Mucosa of rectum (tissue), 2 donors: ENCODE data around the gene TSR3.

Experiments
- H3K27ac ChIP-seq, 2 donors: one replicate each; pipeline ENCODE4 v1.7.0; 2013; ENCODE audit warnings: inconsistent platforms in 2 of 2, low read depth in 2 of 2, low read length in 2 of 2
- H3K27me3 ChIP-seq, 2 donors: one replicate each; pipeline ENCODE4 v1.7.0; 2013; ENCODE audit warnings: low read length in 2 of 2; ENCODE audit not compliant: control insufficient read depth in 2 of 2, insufficient read depth in 2 of 2
- H3K36me3 ChIP-seq, 2 donors: one replicate each; pipeline ENCODE4 v1.7.0; 2013; ENCODE audit warnings: low read length in 2 of 2; ENCODE audit not compliant: control insufficient read depth in 2 of 2, insufficient read depth in 2 of 2
- H3K4me1 ChIP-seq, 2 donors: one replicate each; pipeline ENCODE4 v1.7.0; 2013; ENCODE audit warnings: low read length in 2 of 2, mild to moderate bottlenecking in 1 of 2; ENCODE audit not compliant: control insufficient read depth in 2 of 2, insufficient read depth in 2 of 2
- H3K4me3 ChIP-seq, 2 donors: one replicate each; pipeline ENCODE4 v1.7.0; 2013; ENCODE audit warnings: low read length in 2 of 2
- H3K9ac ChIP-seq, 2 donors: one replicate each; pipeline ENCODE4 v1.7.0; 2013; ENCODE audit warnings: low read length in 2 of 2, low read depth in 1 of 2, mild to moderate bottlenecking in 1 of 2
- H3K9me3 ChIP-seq, 2 donors: one replicate each; pipeline ENCODE4 v1.7.0; 2013; ENCODE audit warnings: low read length in 2 of 2; ENCODE audit not compliant: control insufficient read depth in 2 of 2
- donor health status: healthy.
- donor health status: Normal muscosa, but diverticular disease.

Gene TSR3

DNA sequence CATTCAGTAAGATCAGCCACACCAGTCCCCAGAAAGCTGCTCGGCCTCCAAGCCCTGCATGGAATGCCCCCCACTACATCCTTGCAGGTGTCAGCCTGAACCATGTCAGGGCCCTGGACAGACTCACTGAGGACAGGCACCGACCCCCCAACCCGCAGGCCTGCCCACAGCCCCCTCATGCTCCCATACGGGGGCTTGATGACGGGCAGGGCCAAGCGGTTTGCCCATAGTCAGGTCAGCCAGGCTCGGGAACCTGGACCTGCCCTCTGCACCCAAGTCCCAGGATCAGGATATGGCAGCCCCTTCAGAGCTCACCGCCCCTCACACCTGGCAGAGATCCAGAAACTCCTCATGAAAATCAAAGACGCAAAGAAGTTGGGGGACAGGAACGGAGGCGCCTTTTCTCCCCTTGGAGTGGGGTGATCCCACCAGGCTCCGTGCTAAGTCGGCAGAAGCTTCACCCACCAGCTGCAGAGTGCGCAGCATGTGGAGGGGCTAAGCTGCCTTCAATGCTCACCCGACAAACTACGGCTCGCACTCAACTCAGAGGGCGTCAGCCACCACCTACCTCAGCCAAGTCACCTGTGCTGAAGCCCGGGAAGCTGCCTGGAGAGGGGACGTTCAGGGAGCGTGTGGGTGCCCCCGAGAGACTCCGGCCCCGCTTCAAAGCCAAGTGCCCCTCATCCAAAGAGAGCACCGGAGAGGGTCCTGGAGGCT, 26.6 kb upstream of the TSR3 start:
- Histone ChIP-seq H3K9ac (peak overlapping the region in 1 of 2 donors; percentile 38), H3K36me3 (peaks cover 0 to 10% of the 10 kb centered on the region in 2 donors), H3K4me1 (peaks cover 6 to 8% of the 10 kb centered on the region in 2 donors), H3K27me3 (no peaks in the 10 kb centered on the region), H3K9me3 (no peaks in the 10 kb centered on the region), H3K4me3 (peak overlapping the region in 1 of 2 donors; percentile 45), H3K27ac (no peak overlapping the region)

DNA sequence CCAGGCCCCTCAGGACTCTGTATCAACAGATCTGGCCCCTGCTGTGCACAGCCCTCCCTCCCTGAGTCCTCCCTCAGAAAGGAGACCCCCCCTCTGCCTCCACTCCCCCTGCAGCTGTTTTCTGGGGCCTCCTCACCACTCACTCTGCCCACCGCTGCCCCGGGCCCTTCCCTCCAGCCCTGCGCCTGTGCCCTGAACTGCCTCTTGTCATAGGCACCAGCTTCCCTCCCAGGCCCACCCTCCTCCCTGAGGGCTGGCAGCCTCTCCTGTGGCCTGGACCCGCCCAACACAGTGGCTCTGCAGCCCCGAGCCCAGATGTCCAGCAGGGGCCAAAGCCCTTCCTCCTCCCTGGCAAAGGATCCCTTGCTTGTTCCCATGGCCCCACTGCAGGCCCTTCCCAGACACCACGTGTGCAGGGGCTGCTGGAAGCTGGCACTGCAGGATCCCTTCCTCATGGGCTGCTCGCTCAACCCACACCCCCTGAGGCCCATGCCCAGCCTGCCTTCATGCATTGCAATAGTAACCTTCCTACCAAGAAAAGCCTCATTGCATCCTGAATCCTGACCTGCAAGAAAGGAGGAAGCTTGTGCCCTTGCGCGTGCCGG, 25.8 kb upstream of the TSR3 start:
- H3K9me3 ChIP-seq, result no peaks in the 10 kb centered on the region
- H3K4me3 ChIP-seq, result no peak overlapping the region
- no peak overlapping the region for H3K9ac ChIP-seq
- no peaks in the 10 kb centered on the region for H3K27me3 ChIP-seq
- H3K4me1 ChIP-seq, result peaks cover 6 to 8% of the 10 kb centered on the region in 2 donors
- no peak overlapping the region for H3K27ac ChIP-seq
- H3K36me3 ChIP-seq, result peaks cover 0 to 10% of the 10 kb centered on the region in 2 donors

DNA sequence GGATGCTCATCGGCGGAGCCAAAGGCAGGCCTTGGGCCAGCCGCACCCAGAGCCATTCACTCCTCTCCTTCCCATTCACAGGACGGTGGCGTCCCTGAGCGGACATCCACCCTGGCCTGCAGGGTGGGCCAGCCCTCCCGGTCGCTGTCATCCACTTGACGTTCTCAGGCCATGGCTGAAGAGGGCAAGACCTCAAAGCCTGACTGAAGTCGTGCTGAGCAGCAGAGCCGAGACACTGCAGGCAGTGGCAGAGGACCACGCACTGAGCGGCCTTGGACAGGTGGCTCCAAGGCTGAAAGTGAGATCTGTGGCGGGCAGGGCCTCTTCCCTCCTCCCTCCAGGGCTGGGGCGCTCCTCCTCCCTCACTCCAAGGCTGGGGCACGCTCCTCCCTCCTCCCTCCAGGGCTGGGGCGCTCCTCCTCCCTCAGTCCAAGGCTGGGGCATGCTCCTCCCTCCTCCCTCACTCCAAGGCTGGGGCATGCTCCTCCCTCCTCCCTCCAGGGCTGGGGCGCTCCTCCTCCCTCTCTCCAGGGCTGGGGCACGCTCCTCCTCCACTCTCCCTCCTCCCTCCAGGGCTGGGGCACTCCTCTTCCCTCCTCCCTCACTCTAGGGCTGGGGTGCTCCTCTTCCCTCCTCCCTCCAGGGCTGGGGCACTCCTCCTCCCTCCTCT, 24.2 kb upstream of the TSR3 start:
- Histone ChIP-seq H3K27ac (no peak overlapping the region), H3K9ac (no peak overlapping the region), H3K9me3 (no peaks in the 10 kb centered on the region), H3K4me3 (no peak overlapping the region), H3K27me3 (no peaks in the 10 kb centered on the region), H3K4me1 (peaks cover 6 to 8% of the 10 kb centered on the region in 2 donors), H3K36me3 (peaks cover 0 to 5% of the 10 kb centered on the region in 2 donors)

DNA sequence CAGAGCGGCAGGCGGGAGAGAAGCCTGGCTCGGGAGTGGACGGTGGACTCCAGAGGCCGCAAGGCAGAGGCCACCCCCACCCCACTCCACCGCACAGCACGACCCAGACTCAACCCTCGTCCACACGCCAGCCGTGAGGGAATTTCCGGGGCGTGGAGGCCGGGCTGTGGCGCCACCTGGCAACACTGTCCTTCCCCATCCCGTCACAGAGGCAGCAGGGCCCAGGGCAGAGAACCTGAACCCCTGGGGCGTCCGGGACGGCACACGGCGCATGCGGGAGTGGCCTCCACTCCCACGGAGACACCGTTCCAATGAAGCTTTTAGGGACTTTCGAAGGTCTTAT, 23.6 kb upstream of the TSR3 start:
- Histone ChIP-seq H3K36me3 (peaks cover 0 to 5% of the 10 kb centered on the region in 2 donors), H3K9ac (no peak overlapping the region), H3K27ac (no peak overlapping the region), H3K9me3 (no peaks in the 10 kb centered on the region), H3K27me3 (no peaks in the 10 kb centered on the region), H3K4me1 (peaks cover 6 to 8% of the 10 kb centered on the region in 2 donors), H3K4me3 (no peak overlapping the region)

DNA sequence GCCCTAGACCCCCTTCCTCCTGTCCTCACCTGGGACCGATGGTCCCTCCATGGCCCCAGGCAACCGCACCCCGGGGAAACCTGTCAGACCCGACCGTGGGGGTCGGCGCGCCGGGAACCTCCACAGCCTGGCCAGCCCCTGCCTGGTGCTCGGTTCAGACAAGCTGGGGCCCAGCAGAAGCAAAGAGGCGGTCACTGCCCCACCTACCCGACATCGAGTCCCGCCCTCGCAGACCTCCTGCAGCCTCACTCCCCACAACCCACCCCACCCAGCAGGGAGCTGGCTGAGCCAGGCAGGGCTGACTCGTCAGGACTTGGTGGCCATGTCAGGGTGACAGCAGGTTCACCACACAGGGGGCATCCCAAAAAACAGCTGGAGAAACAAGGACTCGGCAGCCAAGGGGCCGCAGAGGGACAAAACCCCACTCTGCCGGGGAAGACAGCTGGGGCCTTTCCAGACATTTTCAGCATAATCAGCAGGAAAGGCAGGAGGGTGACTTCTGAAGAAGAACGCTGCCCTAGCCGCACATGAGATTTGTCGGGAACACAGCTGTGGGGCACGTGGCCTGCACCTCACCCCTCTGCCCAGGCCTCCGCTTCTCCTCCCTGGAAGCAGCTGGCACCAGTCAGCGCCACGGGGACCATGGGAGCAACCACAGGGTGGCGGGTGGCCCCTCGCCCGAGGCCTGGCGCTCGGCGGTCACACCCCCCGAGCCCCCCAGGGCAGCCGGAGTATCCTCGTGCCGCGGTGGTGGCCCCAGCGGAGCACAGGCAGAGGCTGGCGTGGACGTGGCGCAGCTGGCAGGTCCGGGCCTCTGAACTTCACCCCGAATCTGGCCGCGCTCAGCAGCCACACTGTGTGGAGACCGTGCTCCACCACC, 23.0 kb upstream of the TSR3 start:
- Histone ChIP-seq H3K4me3 (no peak overlapping the region), H3K9me3 (no peaks in the 10 kb centered on the region), H3K4me1 (peaks cover 6 to 8% of the 10 kb centered on the region in 2 donors)

DNA sequence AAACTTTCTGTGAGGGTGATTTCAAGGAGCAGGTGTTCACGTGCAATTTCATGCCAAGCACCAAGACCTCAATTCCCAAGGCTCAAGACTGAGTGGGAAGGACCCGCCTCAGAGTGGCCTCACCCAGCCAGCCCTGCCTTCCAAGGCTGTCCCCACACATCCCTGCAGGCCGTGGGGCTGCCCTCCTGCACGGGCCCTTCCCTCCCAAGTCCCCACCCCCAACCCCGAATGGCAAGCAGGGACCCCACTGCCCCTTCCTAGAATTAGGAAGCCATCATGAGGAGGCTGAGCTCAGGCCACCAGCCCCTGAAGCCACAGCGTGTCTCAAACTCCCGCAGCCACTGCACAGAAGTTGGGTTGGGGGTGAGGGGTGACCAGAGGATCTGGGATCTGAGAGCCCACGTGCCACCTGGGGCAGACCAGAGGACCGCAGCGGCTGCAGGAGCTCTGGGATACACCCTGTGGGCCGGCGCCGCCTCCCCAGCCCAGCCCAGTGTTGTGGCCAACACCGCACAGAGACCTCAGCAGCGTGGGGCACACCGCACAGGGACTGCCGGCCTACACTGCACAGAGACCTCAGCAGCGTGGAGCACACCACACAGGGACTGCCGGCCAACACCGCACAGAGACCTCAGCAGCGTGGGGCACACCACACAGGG, 20.7 kb upstream of the TSR3 start:
- no peak overlapping the region for H3K9ac ChIP-seq
- peaks cover 4 to 9% of the 10 kb centered on the region in 2 donors for H3K36me3 ChIP-seq
- H3K4me3 ChIP-seq, result no peak overlapping the region
- no peak overlapping the region for H3K27ac ChIP-seq
- no peaks in the 10 kb centered on the region for H3K9me3 ChIP-seq
- no peaks in the 10 kb centered on the region for H3K27me3 ChIP-seq
- no peaks in the 10 kb centered on the region for H3K4me1 ChIP-seq

More for the DNA sequence above, 23.0 kb upstream of the TSR3 start:
- no peak overlapping the region for H3K9ac ChIP-seq
- H3K36me3 ChIP-seq, result peaks cover 3 to 9% of the 10 kb centered on the region in 2 donors
- no peak overlapping the region for H3K27ac ChIP-seq
- H3K27me3 ChIP-seq, result no peaks in the 10 kb centered on the region

DNA sequence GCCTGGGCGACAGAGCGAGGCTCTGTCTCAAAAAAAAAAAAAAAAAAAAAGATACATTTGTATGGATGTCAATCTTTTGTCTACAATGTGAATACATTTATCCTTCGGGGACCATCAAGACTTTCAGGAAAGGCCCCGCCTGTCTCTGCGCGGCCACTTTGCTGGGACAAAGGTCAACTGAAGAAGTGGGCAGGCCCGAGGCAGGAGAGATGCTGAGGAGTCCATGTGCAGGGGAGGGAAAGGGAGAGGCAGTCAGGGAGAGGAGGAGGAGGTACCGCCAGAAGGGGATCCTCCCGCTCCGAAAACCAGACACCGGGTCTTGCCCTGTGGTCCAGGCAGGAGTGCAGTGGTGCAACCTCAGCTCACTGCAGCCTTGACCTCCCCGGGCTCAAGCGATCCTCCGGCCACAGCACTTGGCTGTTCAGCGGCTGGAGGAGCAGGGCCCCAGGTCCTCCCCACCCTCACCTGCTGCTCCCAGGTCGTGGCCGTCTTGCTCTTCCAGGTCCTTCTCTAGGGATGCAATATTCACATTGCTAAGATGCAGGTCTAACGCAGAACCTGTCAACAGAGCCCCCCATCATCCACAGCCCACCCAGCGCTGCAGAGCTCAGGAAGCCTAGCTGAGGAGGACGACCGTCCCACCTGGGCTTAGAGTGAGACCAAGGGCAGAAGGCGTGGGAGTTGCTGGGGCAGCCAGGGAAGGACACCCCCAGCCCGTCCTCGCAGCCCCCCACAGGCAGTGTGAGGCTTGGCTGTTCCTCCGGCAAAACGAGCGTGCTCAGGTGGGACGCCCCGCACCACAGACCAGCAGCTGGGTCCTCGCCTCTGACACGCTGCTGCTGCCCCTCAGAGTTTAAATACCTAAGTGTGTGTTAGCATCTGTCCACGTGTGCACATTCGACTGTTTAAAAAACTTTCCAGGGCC, 19.6 kb upstream of the TSR3 start:
- Histone ChIP-seq H3K4me3 (no peak overlapping the region), H3K27ac (no peak overlapping the region), H3K27me3 (no peaks in the 10 kb centered on the region), H3K9me3 (no peaks in the 10 kb centered on the region), H3K9ac (no peak overlapping the region), H3K36me3 (peaks cover 11 to 17% of the 10 kb centered on the region in 2 donors), H3K4me1 (no peaks in the 10 kb centered on the region)

DNA sequence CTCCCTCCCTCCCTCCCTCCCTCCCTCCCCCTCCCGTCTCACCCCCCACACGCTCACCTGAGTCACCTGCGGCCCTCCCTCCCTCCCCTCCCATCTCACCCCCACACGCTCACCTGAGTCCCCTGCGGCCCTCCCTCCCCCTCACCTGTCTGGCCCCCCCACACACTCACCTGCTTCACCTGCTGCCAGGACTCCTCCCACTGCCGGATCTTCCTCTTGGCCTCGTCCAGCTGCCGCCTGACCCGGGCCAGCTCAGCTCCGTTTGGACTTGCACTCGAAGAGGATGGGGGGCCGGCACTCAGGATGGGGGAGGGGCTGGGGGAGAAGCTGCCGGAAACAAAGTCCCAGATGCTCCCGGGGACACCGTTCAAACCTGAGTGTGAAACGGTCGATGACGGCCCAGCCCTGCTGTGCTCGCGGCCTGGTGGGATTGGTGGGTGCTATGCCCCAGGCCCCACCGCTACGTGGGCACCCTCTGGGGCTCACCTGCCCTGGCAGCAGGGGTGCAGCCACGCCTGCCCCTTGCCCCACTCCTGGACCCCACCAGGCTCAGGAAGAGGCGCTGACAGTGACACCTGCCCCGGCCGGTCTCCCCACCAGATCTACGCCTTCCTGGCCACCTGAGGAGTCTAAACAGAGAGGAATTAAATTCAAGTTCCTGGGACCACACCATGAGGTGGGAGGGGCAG, 16.0 kb upstream of the TSR3 start:
- Histone ChIP-seq H3K4me1 (no peaks in the 10 kb centered on the region), H3K9ac (no peak overlapping the region), H3K9me3 (no peaks in the 10 kb centered on the region), H3K36me3 (peaks cover 22 to 38% of the 10 kb centered on the region in 2 donors), H3K27me3 (no peaks in the 10 kb centered on the region), H3K27ac (no peak overlapping the region), H3K4me3 (no peak overlapping the region)
